AG08396 (cell line): Measurements from ENCODE around the gene PDZRN3.

ENCODE experiments used
- DNase-seq: peaks from one replicate; pipeline ENCODE4 v3.0.0; 2012; ENCODE audit warnings: low spot score, mixed read lengths

The PDZRN3 gene

GRCh38 chr3:73384091-73384906 lies 240.4 kb downstream of the PDZRN3 start:
- no peak for DNase-seq

- DNase-seq, result no peak
Measured at GRCh38 chr3:73383470-73384049, 241.2 kb downstream of the PDZRN3 start.

DNA sequence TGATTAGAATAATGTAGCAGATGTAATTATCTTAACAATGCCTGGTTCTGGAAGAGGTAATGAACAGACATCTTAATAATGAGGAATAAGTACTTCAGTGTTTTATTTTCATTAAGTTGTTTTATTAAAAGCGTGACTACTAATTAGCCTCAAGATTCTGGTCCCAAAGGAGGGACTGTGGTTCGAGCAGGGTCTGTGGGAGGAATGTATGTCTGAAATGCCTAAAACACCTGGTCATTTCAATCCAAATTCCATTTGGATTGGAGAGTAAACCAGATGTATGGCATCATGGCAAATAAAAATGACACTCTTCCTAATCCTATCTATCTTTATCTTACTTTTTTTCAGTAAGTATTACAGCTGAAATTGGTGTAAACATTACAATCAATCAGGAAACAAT lies 243.2 kb downstream of the PDZRN3 start:
- no peak for DNase-seq

- DNase-seq, result no peak
Measured at GRCh38 chr3:73380735-73381532, 243.8 kb downstream of the PDZRN3 start.

DNA sequence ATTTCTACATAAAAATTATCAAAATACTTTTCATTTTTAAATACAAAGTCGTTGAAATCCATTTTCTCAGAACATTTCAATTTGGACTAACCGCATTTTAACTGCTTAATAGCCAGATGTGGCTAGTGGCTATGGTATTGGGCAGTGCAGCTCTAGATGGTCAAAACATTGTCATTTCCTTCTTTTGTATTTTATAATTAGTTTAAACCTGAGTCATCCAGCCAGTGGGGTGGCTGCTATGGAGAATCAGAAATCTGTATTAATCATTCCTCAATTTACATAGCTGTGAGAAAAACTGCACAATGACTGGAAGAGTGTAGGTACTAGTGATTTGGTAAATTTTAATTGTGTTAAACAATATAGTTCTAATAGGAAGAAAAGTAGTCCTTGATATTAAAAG lies 245.3 kb downstream of the PDZRN3 start:
- no peak for DNase-seq

DNA sequence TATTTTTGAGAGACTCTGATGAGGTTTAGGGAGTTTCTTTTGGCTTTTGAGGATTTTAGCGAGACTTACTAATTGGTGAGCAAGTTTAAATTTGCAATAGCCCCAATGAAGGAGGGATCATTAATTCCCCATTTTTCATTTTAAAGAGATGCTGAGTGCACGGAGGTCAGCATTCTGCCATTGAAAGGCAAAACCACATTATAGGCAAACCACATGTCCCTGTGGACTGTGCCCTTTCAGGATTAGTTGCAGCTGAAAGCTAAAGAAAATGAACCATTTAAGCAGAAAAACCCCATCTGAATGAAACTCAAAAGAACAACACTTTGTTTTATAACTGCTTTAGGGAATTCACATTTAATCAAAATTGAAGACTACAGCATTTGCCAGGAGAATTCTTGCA lies 246.5 kb downstream of the PDZRN3 start:
- no peak for DNase-seq

DNA sequence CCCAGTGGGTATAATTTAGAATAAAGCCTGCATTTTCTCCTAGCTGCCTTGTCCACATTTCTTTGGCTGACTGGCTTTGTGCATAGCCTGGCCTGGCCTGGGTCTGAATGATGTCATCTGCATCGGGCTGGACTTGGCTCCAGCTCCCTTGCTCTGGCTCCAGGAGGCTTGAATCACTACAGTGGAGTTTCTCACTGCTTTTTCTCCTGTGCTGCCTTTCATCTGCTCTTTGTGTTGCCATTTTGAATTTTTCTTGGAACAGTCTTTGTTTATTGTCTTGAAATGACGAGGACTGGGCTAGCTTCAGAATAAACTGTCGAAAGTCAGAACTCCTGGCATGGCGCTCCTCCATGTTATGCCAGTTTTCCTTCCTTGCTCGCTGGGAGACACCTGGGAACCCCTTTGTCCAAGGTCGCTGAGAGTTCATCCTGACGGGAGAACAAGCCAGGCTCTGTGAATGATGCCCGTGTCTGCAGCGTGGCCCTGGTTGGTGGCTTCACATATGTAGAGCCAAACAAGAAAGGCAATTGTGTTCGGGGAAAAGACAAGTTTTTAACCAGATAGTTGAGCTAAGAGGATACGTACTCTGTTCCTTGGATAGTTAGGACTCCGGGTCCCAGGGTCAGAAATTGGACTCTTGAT lies 258.9 kb downstream of the PDZRN3 start:
- peak; percentile 86 for DNase-seq

GRCh38 chr3:73364517-73364916 lies 260.2 kb downstream of the PDZRN3 start:
- DNase-seq, result no peak

- no peak for DNase-seq
Measured at GRCh38 chr3:73363093-73363492, 261.6 kb downstream of the PDZRN3 start.

DNA sequence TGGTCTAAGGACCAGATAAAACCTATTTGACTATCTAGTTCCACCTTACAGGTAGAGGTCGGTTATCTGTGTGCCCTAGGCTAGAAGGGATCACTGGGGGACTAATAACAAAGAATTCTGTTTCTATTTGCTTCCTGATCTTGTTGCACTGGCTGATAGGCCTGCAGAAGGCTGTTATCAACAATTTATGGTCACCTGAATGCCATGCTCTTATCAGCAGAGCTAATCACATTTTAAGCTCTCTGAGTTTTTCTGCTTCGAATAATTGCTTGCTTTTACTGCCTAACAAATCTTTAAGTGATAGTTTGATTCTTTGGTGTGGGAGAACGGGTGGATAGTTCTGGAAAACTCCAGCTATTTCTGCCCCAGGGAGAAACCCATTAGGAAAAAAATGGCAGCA lies 263.1 kb downstream of the PDZRN3 start:
- DNase-seq, result no peak

DNA sequence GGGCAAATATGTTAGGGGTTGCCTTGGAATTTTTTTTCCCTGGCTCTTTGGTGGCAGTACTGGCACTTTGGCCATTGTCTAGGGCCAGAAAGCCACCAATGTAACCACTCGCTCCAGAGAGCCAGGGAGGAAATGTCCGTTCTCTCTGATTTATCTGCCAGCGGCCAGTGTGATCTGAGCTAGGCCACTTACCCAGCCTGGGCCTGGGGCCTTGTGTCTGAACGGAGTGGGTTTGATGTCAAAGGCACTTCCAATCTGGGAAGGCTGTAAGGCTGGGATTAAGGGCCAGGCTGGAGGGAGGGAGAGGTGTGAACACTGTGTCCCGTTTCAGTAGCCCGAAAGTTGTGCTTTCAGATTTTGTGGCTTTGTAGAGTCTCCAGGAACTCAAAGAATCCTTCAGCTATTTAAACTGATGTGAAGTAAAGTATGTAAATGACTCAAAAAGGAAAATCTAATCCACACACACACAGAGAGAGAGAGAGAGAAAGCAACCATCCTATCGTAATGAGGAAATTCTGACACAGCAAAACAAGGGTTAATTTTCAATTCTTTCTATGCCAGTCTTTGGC lies 271.0 kb downstream of the PDZRN3 start:
- peak; percentile 22 for DNase-seq

DNA sequence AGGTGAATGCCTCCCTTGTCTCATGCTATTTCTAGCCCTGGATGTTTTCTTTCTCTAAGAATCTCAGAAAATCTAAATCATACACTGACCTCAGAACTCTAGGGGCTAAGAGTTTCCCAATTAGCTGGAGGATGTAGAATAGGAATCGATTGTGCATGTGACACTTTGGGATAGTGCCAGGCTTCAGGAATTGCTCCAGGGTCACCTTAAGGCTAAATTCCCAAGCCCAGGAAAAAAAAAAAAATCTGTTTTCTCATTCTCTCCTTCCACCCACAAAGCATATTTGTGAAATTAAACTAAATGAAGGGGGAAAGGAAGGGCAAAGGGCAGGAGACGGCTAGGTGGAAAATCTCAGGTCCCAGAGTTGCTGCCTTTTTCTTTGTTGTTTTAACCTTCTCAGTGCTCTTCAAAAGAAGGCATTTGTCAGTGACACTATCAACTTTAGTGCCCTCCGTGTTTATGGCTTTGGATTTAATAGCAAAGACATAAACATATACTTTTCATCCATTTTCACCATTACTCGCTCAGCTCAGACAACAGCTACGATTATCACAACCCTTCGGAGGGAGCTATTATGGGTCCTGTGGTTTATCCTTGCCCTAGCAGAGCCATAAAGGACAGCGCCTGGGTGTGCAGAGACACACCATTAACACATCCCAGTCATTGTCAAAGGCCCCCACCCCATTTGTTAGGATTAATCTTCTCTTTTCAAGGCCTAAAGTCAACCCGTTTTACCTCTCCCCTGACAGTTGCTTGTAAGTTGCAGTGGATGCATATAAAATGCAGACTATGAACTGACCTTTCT lies 271.7 kb downstream of the PDZRN3 start:
- DNase-seq, result no peak

DNA sequence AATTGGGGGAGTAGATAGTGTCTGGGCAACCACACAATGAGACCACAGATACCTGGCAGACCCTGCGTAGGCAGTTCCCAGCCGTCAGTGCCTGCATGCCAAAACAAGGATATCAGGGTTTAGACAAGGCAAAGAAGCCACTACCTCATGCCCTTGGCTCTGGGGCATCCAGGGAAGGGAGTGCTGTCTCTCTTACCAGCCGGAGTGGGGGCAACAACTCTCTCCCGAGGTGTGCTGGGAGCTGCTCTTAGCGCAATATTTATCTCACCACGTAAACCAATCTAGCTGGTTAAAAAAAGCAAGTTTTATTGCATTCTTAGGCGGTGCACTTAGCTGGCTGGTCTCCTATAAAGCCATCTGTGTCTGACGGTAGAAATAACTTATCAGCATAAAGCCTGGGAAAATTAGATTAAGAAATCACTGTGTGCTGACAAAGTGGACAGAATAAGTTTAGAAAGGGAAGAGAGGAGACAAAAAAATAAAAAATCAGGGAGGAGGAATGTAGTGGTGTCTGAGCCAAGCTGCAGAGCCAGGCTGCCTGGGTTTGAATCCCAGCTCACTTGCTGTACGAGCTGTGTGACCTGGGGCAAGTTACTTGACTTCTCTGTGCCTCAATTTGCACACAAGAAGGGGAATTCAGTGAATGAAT lies 273.2 kb downstream of the PDZRN3 start:
- no peak for DNase-seq

GRCh38 chr3:73350996-73351395 lies 273.7 kb downstream of the PDZRN3 start:
- DNase-seq, result no peak

GRCh38 chr3:73349657-73350056 lies 275.1 kb downstream of the PDZRN3 start:
- DNase-seq, result no peak

DNA sequence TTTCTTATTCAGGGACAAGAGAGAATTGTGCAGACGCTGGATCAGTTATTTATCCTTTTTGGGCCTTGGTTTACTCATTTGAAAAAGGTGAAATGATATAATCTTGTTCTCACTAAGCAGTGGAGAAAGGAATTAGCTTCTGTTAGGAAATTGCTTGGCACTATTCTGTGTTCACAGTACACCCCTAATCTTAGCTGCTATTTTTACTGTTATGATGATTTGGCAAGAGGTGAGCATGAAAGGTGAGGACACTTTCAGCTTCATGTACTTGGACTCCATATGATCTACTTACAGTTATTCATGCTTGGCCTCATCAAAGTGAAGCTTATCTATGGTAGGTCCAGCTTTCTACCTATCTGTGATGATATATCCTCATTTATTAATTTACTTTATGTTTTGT lies 282.7 kb downstream of the PDZRN3 start:
- DNase-seq, result no peak

DNA sequence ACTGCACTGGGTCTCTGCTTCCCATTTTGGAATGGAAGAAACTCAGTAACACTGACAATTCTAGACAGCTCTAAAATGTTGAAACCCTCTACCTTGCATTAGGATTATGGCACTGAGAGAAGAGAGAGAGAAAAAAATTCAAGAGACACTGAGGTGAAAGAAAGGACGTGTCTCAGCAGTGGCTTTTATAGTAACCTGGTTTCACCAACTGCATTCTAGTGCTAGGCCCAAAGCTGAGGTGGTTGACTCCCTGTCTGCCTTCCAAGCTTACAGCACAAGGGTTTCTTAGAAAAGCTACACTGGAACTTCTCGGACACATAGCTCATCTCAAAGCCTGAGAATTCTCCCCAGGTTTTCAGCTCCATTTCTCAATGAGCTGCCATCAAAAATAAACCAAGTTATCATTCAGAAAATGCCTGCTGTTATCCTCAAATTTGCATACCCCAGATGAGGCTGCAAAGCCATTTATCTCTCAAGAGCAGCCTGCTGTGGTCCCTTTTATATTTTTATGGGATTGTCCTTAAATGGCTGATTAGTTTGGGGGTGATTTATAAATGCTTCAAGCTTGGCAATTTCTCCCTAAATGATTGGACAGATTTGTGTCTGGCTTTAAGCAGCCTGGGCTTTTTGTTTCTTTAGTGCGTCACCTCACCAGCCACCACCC lies 283.3 kb downstream of the PDZRN3 start:
- DNase-seq, result no peak

DNA sequence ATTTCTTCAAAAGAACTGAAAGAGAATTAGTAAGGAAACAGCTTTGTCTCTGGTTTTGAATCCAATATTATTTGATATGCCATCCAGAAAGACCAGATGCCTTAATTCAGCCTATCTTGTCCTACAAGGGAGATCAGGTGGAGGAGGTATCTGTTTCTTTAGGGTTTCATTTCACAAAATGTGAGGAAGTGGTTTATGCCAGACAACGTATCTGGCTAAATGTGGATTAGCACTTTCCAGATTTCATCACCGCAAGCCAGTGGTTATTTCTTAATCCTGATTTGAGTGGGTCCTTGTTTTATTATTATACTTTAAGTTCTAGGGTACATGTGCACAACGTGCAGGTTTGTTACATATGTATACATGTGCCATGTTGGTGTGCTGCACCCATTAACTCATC lies 292.2 kb downstream of the PDZRN3 start:
- no peak for DNase-seq
